ENCODE data around the gene KLF14.
A peak's percentile ranks its signal among the peaks of the same experiment; 100 is the strongest.
"Not testable (repeated sequence)": the region's sequence is repeated elsewhere in the genome, so short reads cannot be mapped to it uniquely, and the experiment has no call there.

KLF14 gene

DNA sequence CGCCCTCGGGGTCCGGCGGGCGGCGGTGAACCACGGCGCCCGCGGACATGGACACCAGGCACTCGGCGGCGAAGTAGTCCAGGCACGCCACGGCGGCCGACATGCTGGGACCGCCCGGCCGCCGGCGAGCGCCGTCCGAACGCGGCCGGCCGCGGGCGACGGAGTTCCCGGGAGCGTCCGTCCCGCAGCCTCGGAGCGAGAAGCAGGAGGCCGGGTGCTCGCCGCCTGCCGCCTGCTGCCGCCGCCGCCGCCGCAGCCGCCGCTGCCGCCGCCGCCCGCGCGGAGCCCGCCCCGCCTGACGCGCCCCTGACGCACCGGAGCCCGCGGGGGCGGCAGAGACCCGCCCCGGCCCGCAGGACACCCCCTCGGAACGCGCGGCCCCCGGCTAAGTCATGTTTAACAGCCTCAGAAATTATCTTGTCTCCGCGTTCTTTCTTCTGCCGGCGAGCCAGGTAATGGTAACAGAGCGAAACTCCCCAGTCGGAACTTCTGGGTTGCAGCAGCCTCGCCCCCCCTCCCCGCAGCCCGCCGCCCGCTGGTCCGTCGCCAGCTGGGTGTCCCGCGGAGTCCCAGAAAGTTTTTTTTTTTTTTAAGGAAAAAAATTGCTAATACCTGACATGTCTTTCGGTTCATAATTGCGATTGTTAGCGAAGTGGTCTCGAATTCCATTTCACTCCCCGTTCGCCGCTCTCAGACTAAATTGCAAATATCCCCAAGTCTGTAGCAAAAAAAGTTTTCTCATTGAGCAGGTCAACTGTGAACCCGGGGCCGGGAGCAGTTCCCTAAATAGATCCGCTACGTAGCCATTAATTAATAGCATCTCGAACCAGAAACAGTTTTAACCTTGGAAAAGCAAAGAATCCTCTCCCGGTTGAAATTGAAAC, at the start of gene KLF14:
Gene KLF14, minus strand, starts transcription at position 277 of the 884 bp plus-strand sequence. Its CDS starts 174 bp downstream, at position 103.
- DNase-seq (ENCODE audit: low spot score), result peak; percentile 76

DNA sequence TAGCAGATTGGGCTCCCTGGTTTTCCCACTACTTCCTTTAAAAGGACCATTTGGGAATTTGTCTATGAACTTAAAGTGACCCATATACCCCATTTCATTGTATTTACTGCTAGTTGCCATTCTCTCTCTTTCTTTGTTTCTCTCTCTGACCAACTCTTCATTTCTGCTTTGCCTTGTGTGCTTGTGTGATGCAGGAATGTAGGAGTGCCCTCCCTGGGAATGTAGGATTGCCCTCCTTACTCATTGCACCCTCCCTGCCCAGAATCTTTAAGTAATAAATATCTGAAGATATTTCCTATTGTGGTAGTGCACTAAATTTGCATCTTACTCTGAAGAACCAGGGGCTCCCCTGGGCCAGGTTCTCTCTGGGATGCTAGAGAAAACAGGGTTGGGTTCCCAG, 47.3 kb upstream of the KLF14 start:
- no peak for DNase-seq (ENCODE audit: low spot score)

DNA sequence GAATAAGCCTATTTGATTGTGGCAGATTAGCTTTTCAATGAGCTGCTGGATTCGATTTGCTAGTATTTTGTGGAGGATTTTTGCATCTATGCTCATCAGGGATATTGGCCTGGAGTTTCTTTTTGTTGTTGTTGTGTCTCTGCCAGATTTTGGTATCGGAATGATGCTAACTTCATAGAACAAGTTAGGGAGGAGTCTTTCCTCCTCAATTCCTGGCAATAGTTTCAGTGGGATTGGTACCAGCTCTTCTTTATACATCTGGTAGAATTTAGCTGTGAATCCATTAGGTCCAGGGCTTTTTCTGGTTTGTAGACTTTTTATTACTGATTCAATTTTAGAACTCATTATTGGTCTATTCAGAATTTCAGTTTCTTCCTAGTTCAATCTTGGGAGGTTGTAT, 43.4 kb upstream of the KLF14 start:
- no peak for DNase-seq (ENCODE audit: low spot score)

DNA sequence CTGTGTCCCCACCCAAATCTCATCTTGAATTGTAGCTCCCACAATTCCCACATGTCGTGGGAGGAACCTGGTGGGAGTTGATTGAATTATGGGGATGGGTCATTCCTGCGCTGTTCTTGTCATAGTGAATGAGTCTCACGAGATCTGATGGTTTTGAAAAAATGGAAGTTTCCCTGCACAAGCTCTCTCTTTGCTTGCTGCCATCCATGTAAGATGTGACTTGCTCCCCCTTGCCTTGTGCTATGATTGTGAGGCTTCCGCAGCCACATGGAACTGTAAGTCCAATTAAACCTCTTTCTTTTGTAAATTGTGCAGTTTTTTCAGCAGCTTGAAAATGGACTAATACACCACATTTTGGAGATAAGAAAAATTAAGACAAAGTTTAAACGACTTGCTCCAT, 38.4 kb upstream of the KLF14 start:
- not testable (repeated sequence) for DNase-seq (ENCODE audit: low spot score)

DNA sequence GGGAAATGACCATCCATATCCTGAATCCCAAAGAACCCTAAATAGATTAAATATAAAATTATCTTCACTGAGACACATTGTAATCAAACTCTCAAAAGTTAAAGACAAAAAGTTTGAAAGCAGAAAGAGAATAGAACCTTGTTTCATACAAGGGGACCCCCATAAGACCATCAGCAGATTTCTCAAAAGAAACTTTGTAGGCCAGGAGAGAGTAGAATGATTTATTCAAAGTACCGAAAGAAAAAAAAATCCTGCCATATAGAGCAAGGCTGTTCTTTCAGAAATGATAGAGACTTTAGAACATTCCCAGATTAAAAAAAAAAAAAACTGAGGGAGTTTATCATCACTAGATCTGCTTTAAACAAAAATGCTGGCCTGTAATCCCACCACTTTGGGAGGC, 34.8 kb upstream of the KLF14 start:
- DNase-seq (ENCODE audit: low spot score), result no peak

DNA sequence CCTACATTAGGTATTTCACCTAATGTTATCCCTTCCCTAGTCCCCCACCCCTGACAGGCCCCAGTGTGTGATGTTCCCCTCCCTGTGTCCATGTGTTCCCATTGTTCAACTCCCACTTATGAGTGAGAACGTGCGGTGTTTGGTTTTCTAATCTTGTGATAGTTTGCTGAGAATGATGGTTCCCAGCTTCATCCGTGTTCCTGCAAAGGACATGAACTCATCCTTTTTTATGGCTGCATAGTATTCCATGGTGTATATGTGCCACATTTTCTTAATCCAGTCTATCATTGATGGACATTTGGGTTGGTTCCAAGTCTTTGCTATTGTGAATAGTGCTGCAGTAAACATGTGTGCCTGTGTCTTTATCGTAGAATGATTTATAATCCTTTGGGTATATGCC, 30.6 kb upstream of the KLF14 start:
- DNase-seq (ENCODE audit: low spot score), result not testable (repeated sequence)

DNA sequence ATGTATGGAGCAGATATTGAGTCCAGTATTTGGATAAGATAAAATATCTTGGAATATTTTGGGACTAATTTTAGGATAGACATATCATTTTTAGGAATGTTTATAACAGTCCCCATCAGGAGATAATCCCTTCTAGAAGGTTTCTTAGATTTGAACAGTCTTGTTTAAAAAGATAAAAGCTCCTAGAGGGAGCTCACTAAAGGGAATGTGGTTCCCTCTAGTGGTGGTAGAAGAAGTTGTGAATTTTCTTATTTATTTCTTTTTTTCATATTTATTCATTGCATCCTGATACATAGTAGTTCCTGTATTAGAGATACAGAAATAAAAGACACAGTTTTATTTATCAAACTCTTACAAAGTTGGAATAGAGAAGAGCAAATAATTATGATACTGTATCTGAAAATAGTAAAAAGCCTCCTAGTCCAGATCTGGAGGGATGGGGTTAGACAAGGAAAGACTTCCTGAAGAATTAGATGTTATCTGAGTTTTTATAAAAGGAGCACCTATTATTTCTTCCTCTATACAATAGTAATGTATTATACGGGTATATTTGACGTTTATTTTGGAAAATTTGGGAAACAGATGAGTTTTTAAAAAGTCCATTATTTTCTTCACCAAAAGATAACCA, 24.5 kb upstream of the KLF14 start:
- peak; percentile 74 for DNase-seq (ENCODE audit: low spot score)

DNA sequence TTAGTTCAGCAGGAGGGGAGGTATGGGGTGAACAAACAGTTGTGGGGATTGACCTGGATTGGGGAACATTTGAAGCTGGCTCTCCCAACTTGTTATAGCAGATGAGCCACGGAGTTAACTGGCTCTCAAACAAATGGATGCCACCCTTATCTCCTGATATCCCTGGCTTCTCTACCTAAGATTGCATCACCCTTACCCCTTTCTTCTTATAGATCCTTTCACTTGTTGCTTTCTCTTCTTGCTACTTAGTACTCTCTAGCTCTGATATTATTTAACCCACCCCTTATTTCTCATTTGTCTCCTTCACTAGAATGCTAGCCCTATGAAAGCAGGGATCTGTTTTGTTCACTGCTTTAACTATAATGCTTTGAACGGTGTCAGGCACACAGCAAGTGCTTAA, 22.3 kb upstream of the KLF14 start:
- DNase-seq (ENCODE audit: low spot score), result no peak

DNA sequence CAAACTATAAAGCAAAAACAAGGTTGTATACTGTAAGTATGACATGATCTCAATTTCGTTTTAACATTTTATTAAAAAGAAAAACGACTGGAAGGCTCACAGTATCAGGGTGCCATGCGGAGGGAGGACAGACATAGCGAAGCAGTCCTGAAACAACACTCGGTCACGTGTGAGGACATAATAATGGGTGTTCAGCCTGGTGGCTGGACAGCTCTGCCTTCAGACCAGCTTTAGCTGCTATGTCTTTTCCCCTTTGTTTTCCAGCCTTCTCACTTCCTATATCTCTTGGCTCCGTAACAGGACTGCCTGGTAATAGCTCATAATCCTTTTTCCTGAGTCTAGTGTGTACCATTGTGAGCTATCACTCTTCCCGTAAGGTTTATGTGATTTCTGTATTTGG, 18.4 kb upstream of the KLF14 start:
- DNase-seq (ENCODE audit: low spot score), result no peak

DNA sequence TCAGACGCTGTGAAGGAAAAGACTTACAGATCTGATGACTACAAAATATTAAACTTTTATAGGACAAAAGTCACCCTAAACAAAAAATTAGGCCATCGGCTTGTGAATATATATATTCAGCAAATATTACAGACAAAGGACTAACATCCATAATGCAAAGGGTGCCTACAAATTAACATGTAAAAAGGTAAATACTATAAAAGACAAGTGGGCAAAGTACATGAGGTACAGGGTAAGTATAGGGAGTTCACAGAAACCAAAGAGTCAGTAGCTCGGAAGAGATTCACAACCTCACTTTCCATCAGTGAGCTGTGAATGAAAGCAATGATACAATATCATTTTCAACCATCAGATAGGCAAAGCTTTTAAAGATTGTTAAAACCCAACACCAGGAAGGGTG, 16.7 kb upstream of the KLF14 start:
- no peak for DNase-seq (ENCODE audit: low spot score)

DNA sequence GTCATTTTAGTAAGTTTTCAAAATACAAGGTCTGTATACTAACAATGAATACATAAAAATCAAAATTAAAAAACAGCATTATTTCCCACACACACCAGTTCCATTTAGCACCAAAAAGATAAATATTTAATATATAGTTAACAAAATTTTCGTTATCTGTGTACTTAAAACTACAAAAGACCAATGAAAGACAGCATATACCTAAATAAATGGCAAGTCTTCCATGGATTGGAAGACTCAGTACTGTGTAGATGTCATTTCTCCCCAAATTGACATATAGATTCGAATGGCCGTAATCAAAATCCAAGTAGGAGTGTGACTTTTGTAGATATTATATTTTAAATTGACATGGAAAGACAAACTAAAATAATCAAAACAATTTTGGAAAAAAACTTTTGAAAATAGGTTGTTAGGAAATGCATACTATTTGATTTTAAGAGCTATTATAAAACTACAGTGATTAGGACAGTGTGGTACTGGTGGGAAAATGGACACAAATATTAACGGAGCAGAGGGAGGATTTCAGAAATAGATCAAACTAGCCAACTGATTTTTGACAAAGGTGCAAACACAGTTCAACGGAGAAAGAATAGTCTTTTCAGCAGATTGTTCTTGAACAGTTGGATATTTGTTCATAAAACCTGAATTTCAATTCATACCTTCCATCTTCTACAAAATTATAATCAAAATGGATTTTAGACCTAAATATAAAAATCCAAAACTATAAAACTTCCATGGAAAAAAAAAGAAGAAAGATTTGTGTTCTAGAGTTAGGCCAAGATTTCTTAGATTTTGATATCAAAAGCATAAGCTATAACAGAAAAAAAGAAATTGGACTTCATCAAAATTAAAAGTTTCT, 14.8 kb upstream of the KLF14 start:
- DNase-seq (ENCODE audit: low spot score), result no peak

DNA sequence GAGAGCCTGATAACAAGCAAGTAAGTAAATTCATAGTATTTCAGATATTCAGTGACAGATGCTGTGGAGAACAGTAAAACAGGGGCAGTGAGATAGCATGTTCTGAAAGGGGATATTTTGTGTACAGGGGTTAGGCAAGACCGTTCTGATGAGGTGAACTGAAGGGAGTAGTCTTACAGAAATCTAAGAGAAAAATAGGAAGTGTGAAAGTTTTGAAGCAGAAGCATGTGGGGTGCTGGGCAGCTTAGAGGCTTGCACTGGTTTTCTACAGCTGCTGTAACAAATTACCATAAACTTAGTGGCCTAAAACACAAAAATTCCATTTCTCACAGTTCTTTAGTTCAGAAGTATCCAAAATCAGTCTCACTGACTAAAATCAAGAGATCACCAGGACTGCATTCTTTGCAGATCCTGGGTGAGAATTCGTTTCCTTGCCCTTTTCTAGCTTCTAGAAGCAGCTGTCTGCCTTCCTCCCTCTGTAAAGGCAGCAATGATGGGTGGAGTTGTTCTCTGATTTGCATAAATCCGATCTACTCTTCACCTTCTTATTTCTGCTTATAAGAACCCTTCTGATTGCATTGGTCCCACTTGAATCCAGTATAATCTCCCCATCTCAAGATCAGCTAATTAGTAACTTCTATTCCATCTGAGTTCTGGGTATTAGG, 7.5 kb upstream of the KLF14 start:
- DNase-seq (ENCODE audit: low spot score), result no peak

DNA sequence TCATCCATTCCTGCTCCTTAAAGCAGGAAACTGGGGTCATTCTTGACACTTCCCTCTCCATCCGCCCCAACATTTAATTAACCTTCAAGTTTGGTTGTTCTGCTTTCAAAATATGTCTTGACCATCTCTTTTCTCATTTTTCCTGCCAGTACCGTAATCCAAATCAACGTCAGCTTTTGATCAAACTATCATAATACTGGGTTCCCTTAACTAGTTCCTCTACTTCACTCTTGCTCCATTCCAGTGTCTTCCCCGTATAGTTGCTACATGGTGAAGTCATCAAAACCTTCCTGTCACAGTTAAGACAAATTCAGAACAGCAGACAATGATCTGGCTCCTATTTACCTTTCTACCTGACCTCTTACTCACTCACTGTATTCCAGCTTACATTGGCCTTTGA, 6.6 kb upstream of the KLF14 start:
- DNase-seq (ENCODE audit: low spot score), result no peak

DNA sequence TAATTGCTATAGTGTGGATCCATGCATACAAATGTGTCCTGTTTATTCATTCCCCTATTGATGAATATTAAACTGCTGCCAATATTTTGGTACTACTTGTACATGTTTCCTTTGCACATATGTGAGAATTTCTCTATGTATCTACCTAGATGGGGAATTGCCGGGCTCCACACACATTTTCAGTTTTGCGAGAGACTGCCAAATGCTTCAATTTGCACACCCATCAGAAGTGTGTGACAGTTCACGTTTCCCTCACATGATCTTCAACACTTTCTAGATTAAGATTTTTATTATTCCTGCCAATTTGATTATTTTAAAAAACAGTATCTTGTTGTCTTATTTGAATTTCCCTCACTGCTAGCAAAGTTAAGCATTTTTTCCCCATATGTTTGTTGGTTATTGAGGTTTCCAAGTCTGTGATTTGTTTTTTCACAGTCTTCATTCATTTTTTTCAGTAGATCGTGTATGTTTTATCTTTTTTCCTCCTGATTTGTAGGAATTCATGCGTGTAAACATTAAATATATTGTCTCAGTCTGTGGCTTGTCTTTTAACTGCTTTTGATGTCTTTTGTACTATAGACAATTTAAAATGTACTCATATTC, 2.4 kb upstream of the KLF14 start:
- DNase-seq (ENCODE audit: low spot score), result no peak

DNA sequence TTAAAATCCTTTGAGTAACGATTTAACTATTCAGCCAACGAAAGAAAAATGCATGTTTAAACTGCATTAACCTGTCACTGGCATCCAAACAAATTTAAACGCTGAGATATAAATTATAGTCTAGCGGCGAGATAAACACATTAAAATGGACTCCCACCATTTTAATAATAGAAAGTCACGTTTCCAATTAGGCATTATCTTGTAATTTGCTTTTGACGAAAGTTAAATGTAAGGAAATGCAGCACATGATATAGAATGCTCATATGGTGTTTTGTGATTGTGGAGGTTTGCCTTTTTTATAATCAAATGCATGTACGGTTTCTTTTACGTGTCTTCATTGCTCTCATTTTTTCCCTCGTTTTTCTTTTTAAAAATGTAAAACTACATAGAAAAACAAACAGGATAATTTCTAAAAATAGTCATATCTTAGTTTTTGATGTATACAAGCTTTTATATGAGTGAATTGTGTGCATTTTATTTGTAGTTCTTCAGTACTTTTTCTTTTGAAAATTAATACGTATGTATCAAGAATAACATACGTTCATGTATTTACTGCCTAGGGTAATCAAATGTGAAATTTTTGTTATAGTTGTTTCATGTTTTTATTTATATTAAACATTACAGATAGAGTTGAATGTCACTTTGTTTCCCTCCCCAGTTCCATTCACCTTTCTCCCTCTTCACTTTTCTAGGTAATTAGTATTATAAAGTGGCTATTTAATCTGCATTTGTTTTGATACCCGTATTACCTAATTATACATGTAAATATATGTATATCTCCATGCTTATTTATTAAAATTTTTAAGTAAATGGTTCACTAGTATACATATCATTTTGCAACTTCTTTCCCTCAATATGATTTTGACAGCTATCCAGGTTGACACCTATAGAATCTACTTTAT, 1.1 kb upstream of the KLF14 start:
- no peak for DNase-seq (ENCODE audit: low spot score)

DNA sequence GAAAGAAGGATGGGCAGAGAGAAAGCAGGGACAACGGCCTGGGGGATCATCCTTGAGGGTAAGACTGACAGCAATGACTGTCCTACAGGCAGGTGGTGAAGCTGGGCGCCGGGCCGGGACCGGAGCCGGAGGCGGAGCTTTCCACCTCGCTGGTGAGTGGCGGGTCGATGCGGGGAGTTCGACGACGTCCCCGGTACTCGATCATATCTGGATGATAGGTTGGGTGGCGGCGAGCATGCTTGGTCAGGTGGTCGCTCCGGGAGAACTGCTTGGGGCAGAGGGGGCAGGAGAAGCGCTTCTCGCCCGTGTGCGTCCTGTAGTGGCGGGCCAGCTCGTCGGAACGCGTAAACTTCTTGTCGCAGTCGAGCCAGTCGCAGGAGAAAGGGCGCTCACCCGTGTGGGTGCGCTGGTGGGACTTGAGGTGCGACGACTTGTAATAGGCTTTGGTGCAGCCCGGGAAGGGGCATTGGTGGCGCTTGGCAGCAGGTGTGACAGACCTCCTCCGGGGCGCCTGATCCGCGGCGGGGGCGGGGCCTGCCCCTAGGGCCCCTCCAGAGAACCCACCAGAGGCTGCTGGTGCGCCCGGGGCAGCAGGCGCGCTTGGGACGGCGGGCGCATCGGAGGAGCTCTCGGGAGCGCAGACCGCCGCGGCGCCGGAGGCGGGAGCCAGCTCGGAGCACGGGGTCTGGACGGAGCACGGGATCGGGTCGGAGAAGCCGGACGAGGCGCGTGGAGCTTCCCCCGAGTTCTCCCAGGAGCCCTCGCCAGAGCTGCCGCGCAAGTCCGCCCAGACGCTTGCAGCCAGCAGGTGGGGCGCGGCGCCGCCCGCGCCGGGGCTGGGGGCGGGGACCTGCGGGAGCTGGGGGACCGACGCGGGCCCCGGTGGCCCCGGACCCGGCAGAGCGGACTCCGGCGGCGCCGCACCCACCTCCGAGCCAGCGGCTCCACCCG, 752 bp downstream of the KLF14 start:
- DNase-seq (ENCODE audit: low spot score), result peak; percentile 8

DNA sequence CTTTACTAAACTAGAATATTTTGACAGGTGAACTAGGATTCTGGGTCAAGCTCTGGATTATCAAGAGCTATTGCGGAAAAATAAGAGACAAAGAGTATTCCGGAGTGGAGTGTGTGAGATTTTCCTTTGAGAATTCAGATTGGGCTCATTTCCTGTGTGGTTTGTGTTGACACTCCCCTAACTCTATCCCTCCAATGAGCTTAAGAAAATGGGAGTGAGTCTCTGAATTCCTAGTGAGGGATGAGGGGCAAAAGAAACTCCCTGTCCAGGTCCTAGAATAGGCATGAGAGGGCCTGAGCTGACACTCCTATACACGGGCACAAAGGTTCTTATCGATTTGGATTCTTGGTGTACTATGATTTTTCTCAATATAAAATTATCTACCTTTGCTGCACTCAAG, 10.2 kb downstream of the KLF14 start:
- no peak for DNase-seq (ENCODE audit: low spot score)

DNA sequence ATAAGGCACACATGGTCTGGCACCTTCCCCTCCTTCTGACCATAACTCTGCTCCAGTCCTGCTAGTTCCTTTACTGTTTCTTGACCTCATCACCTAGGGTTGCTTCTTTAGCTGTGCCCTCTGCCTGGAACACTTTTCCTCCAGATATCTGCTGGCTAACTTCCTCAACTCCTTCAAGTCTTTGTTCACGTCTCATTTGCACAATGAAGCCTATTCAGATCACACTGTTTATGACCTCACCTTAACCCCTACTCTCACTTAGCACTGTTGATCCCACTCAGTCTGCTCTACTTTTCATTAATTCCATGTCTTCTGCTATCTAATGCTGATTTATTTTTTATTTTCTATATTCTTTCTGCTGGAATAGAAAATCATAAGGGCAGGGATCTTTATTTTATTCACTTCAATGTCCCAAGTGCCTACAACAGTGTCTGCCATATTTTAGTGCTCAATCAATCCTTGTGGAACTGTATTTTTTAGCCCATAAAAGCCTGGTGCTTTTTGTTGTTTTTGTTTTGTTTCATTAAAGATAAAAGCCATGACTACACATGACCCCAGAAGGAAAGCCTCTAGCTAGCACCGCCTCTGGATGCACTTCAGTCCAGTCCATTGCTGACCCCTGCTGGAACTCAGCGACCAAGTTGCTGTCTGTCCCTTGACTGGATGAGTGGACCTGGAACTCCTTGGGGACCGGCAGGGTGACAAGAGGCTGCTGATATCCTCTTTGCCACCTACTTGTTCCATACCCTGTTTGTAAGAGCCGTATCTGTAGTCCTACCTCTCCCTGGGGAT, 12.3 kb downstream of the KLF14 start:
- DNase-seq (ENCODE audit: low spot score), result peak; percentile 66

DNA sequence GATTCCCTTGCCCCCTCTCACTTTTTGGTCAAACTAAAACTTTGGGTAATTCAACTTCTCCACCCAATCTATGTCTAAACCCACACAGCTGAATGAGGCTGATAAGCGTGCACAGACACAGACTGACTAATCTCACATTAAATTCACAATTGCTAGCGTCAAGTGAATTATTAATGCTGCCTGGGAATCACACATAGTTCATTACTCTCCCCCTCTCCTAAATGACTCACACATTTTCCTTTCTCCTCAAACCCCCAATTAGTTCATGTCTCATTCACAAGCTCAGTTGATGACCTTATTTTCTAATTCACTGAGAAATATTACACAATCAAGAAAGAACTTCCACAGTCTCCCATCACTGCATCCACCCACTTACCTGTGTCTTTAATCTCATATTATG, 14.5 kb downstream of the KLF14 start:
- DNase-seq (ENCODE audit: low spot score), result no peak
